22Rv1 (cell line): ENCODE results near the gene DPH1.

Experiments
- H3K27ac ChIP-seq: fragments of 450-650 bp; 2 replicates; pipeline ENCODE4 v1.5.1; 2017
- ZFX ChIP-seq: fragments of 450-650 bp; IDR thresholded peaks from 2 replicates; pipeline ENCODE4 v1.6.1; 2017; ENCODE audit warnings: antibody characterized with exemption, borderline replicate concordance
- TF ChIP-seq, protein P1 (sequence below): fragments of 450-650 bp; IDR thresholded peaks from 2 replicates; pipeline ENCODE4 v1.5.1; 2017; ENCODE audit warnings: mild to moderate bottlenecking

DPH1 gene

GRCh38 chr17:2067048-2067561, 37.2 kb downstream of the DPH1 start:
- H3K27ac ChIP-seq = no peak overlapping the region
- no peak for TF ChIP-seq ZFX
- TF ChIP-seq, protein P1, sequence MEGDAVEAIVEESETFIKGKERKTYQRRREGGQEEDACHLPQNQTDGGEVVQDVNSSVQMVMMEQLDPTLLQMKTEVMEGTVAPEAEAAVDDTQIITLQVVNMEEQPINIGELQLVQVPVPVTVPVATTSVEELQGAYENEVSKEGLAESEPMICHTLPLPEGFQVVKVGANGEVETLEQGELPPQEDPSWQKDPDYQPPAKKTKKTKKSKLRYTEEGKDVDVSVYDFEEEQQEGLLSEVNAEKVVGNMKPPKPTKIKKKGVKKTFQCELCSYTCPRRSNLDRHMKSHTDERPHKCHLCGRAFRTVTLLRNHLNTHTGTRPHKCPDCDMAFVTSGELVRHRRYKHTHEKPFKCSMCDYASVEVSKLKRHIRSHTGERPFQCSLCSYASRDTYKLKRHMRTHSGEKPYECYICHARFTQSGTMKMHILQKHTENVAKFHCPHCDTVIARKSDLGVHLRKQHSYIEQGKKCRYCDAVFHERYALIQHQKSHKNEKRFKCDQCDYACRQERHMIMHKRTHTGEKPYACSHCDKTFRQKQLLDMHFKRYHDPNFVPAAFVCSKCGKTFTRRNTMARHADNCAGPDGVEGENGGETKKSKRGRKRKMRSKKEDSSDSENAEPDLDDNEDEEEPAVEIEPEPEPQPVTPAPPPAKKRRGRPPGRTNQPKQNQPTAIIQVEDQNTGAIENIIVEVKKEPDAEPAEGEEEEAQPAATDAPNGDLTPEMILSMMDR = no peak

- H3K27ac ChIP-seq = no peak overlapping the region
- TF ChIP-seq, protein P1 = no peak
- no peak for TF ChIP-seq ZFX
Observed at GRCh38 chr17:2067608-2068024, 37.7 kb downstream of the DPH1 start.

DNA sequence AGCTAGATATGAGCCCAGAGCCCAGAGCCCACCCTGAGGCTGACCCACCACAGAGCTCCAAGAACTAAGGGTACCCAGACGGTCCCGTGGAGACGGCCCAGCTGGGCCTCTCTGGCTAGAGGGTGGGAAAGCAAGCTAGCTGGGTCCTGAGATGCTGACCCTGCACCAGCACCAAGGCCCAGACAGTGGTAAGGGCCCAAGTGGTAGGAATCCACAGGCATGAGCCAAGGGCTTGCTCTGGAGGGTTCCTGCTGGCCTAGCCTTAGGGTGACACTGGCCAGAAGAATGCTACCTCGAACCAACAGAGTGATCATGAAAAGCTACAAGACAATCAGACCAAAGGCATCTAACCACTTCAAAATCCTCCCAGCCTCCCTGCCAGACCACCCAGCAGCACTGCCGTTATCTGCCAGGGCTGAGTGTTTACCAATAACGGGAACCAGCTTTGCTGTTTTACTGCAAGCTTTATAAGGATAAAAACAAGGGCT, 38.1 kb downstream of the DPH1 start:
- no peak overlapping the region for H3K27ac ChIP-seq
- TF ChIP-seq ZFX = no peak
- TF ChIP-seq, protein P1 = no peak

- TF ChIP-seq, protein P1 = no peak
- no peak for TF ChIP-seq ZFX
- H3K27ac ChIP-seq = no peak overlapping the region
Observed at GRCh38 chr17:2068519-2069051, 38.6 kb downstream of the DPH1 start.

- no peak overlapping the region for H3K27ac ChIP-seq
- TF ChIP-seq, protein P1 = peak; percentile 6; the same call in 1 of the 2 replicates
- TF ChIP-seq ZFX = no peak
Observed at GRCh38 chr17:2070241-2071023, 40.5 kb downstream of the DPH1 start.

- TF ChIP-seq ZFX = no peak
- TF ChIP-seq, protein P1 = no peak
- no peak overlapping the region for H3K27ac ChIP-seq
Observed at GRCh38 chr17:2071024-2071385, 41.1 kb downstream of the DPH1 start.
